GM12874 (cell line): Measurements from ENCODE around the gene PCYT2.

Source experiments
- CTCF ChIP-seq: IDR thresholded peaks from 2 replicates; pipeline ENCODE4 v1.5.1; 2011; ENCODE audit warnings: low read depth, mild to moderate bottlenecking, control low read depth, low read length, moderate library complexity; ENCODE audit not compliant: insufficient read depth

The PCYT2 gene

DNA sequence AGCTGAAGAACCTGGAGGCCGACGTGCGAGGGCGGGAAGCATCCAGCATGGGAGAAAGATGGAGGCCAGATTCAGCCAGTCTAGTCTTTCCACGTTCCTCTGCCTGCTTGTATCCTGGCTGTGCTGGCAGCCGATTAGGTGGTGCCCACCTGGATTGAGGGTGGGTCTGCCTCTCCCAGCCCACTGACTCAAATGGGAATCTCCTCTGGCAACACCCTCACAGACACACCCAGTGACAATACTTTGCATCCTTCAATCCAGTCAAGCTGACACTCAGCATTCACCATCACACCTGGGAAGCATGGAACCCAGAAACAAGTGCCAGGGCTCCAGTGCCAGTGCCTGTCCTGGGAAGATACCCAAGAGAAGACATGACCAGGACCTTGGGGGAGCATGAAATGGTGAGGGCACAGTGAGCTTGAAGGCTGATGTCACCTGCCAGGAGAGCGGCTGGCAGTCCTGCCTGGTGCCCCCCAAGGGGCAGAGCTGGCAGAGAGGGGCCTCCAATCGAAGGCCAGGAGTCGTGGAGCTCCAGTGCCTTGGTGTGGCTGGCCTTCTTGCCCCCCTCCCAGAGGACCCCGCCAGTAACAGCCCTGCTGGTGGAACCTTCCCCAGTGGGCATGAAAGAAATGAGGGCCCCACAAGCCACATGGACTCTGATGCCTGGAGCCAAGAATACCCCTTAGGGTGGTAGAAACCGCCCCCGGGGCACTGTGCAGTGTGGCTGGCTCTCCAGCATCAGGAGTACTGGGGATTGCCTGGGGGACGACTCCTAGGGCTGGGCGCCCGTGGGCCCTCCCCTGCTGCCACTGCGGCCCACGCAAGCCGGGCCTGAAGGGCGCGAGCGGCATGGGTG, 9.8 kb downstream of the PCYT2 start:
- TF ChIP-seq CTCF = no peak

GRCh38 chr17:81900181-81900820, 10.9 kb downstream of the PCYT2 start:
- no peak for TF ChIP-seq CTCF

- no peak for TF ChIP-seq CTCF
Observed at GRCh38 chr17:81899514-81900166, 11.6 kb downstream of the PCYT2 start.

- no peak for TF ChIP-seq CTCF
Observed at GRCh38 chr17:81898885-81899284, 12.3 kb downstream of the PCYT2 start.

- TF ChIP-seq CTCF = no peak
Observed at GRCh38 chr17:81898029-81898866, 13.0 kb downstream of the PCYT2 start.

GRCh38 chr17:81895400-81895799, 15.8 kb downstream of the PCYT2 start:
- TF ChIP-seq CTCF = no peak

DNA sequence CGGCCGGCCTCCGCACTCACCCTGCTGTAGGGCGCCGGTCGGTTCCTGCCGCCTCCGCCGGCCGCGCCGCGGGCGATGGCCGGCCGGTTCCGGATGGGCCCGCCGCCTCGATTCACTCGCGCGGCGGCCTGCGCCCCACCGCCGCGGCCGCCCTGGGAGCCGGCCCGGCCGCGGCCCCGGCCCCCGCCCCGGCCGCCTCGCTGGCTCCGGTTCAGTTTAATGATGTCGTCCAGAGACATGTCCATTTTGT, 20.0 kb downstream of the PCYT2 start:
- no peak for TF ChIP-seq CTCF
